ENCODE data around the gene GALK1. TPM values are rescaled to one million over a fixed set of nuclear protein-coding genes. Genes with fewer than 3 reads are reported as not detected.

Gene GALK1
- total and polyA plus RNA-seq, 2 donors (not counting 1 experiment from before 2014, with no cell fraction given) = 10.2 to 62.8 TPM

GRCh38 chr17:75774471-75774990 is 9.5 kb upstream of the GALK1 start:
- no peak overlapping the region for H3K4me2 ChIP-seq (ENCODE audit: extremely low read depth, insufficient read depth, low read length)
- H3K79me2 ChIP-seq (ENCODE audit: control insufficient read depth, insufficient read depth, low read length) = peaks cover 23% of the 10 kb centered on the region
- H3K27ac ChIP-seq (ENCODE audit: insufficient read depth, low read length) = no peak overlapping the region
- no peak overlapping the region for H2AFZ ChIP-seq (ENCODE audit: low read length)
- no peak overlapping the region for H3K9ac ChIP-seq (ENCODE audit: insufficient read depth, low read length)
- peaks cover 8% of the 10 kb centered on the region for H4K20me1 ChIP-seq (ENCODE audit: control insufficient read depth, extremely low read depth, insufficient read depth, low read length)
- H3K27me3 ChIP-seq (ENCODE audit: control insufficient read depth, insufficient read depth, low read length) = no peaks in the 10 kb centered on the region
- H3K9me3 ChIP-seq (ENCODE audit: control insufficient read depth, insufficient read depth, low read depth, low read length) = no peaks in the 10 kb centered on the region
- no peak for TF ChIP-seq CTCF (conservative IDR thresholded peaks at IDR 0.05 in 1 of 2, IDR thresholded peaks at IDR 0.05 in 1 of 2; ENCODE audit: low read depth in 1 of 2, low read length in 2 of 2)
- no peak for TF ChIP-seq EZH2 (IDR thresholded peaks at IDR 0.05; ENCODE audit: low read length, missing control alignments)
- no peak for DNase-seq (ENCODE audit: low read depth in 2 of 2)
- H3K4me3 ChIP-seq (replicated peaks in 1 of 4; ENCODE audit: control extremely low read depth in 1 of 4, insufficient read depth in 1 of 4, low read depth in 3 of 4, low read length in 4 of 4) = no peak overlapping the region
- peaks cover 15% of the 10 kb centered on the region for H3K36me3 ChIP-seq (ENCODE audit: control insufficient read depth, insufficient read depth, low read length)
- H3K4me1 ChIP-seq (ENCODE audit: control insufficient read depth, extremely low read depth, insufficient read depth, low read length) = no peaks in the 10 kb centered on the region

GRCh38 chr17:75773808-75774470 is 8.9 kb upstream of the GALK1 start:
- H3K36me3 ChIP-seq (ENCODE audit: control insufficient read depth, insufficient read depth, low read length) = peaks cover 15% of the 10 kb centered on the region

More at GRCh38 chr17:75773808-75774470, 8.9 kb upstream of the GALK1 start:
- Histone ChIP-seq H3K4me1 (ENCODE audit: control insufficient read depth, extremely low read depth, insufficient read depth, low read length) (no peaks in the 10 kb centered on the region), H3K9ac (ENCODE audit: insufficient read depth, low read length) (no peak overlapping the region), H3K27me3 (ENCODE audit: control insufficient read depth, insufficient read depth, low read length) (no peaks in the 10 kb centered on the region), H2AFZ (ENCODE audit: low read length) (no peak overlapping the region), H3K4me2 (ENCODE audit: extremely low read depth, insufficient read depth, low read length) (no peak overlapping the region), H4K20me1 (ENCODE audit: control insufficient read depth, extremely low read depth, insufficient read depth, low read length) (peaks cover 8% of the 10 kb centered on the region), H3K9me3 (ENCODE audit: control insufficient read depth, insufficient read depth, low read depth, low read length) (no peaks in the 10 kb centered on the region), H3K4me3 (replicated peaks in 1 of 4; ENCODE audit: control extremely low read depth in 1 of 4, insufficient read depth in 1 of 4, low read depth in 3 of 4, low read length in 4 of 4) (no peak overlapping the region), H3K79me2 (ENCODE audit: control insufficient read depth, insufficient read depth, low read length) (peaks cover 20% of the 10 kb centered on the region), H3K27ac (ENCODE audit: insufficient read depth, low read length) (no peak overlapping the region)
- no peak for DNase-seq (ENCODE audit: low read depth in 2 of 2)
- no peak for TF ChIP-seq CTCF (conservative IDR thresholded peaks at IDR 0.05 in 1 of 2, IDR thresholded peaks at IDR 0.05 in 1 of 2; ENCODE audit: low read depth in 1 of 2, low read length in 2 of 2)
